GM18861 (cell line): ENCODE results near the gene PNPLA3.

ENCODE experiments used
- ATAC-seq: cut with Tn5 transposase; IDR thresholded peaks from one replicate; pipeline ENCODE4 v1.9.1; 2021; ENCODE audit not compliant: unreplicated experiment

PNPLA3 gene

GRCh38 chr22:43923631-43924464, at the start of gene PNPLA3:
TSS of gene PNPLA3 (plus strand) at chr22:43923805. CDS start at chr22:43923912, 107 bp downstream.
- ATAC-seq = no peak

- ATAC-seq = no peak
Measured at GRCh38 chr22:43876866-43877509, 46.6 kb upstream of the PNPLA3 start.

- no peak for ATAC-seq
Measured at GRCh38 chr22:43878079-43878795, 45.4 kb upstream of the PNPLA3 start.

DNA sequence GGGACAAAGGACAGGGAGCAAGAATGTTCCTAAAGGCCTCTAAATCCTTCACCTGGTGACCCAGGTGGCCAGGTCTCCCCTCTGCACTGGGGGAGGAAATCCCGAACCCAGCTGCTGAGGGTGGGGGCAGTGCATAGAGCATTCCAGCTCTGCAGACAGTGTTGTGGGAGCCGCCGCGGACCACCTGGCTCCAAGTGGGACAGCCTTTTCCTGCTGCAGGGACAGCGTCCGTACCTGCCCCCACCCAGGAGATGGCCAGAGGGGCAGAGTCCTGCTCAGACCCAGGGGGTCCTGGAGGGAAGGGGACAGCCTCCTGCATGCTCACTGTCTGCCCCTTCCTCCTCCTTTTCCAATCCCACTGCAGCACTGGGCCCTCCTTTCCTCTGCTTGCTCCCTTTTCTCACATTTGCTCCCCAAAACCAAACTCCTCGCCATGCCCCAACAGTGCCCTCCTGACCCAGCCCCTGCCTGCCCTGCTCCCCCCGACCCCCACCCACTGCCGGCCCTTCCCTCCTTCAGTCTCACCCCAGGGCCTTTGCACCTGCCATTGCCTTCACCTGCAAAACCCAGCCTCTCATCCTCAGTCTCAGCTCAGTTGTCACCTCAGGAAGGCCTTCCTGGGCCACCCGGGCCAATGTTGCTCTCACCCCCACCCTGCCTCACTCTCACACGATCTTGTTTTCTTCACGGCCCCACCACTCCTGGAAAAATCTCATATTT, 44.6 kb upstream of the PNPLA3 start:
- ATAC-seq = no peak

GRCh38 chr22:43879901-43880540, 43.6 kb upstream of the PNPLA3 start:
- no peak for ATAC-seq

- no peak for ATAC-seq
Measured at GRCh38 chr22:43880541-43880991, 43.0 kb upstream of the PNPLA3 start.

DNA sequence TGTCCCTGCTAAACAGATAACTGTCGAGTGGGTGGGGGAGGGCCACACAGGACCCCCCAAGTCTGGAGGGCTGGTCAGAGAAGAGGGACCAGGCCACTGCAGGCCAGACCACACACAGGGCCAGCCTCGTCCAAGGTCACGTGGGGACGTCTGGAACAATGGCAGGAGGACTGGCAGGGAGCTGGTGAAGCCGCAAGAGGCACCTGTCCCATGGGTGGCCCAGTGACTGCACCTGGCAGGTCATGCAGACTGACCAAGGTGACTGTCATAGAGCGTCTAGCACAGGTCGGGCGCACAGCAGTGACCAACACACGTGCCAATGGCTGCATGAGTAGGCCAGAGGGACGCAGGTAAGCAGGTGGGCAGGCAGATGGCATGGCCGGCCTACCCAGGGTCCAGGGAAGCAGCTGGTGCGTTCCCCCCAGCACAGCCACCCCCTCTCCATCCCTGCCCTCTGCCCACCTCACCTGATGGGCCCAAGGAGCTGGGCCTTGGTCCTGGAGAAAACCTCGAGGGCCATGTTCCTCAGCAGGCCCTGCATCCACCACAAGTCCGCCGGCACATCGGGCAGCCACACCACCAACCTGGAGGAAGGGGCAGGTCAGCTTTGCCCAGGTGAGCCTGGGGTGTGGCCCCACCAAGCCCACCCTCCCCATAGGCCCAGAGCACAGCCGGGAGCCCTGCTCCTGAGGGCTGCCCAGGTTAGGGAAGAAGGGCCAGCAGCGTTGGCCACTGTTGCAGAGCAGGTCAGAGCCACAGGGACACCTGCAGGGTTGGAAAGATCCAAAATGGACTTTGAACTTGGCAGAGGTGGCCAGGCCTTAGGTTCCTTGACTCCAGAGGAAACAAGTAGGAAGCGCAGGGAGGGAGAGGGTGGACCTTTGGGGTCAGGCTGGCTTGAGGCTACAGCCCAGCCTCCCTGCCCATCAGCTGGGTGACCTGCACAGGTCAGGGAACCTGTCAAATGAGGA, 42.2 kb upstream of the PNPLA3 start:
- no peak for ATAC-seq

DNA sequence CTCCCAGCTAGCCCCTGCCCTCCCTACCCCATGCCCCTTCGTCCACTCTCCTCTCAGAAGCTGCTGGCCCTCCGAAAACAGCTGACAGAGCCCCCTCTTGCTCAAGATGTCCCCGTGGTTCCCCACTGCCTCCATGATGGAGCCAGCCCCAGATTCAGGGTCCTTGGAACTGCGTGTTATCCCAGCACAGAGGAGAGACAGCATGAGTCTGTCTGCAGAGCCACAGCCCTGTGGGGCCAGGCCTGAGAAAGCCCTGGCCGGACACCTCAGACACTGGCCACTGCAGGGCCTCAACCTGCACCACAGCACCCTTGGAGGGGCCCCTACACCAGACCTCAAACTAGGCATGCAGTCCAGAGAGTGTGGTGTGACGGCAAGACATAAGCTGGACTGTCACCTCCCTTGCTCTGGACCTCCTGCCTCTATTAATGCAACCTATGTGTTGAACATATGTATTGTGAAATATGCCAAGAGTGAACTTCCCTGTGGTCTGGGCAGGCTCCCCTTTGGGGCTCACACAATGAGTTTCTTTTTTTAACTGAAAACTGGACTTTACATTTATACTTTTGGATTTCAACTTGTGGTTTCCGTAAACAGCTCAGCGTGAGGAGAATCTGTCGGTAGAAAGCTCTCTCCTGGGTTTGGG, 41.4 kb upstream of the PNPLA3 start:
- ATAC-seq = no peak

DNA sequence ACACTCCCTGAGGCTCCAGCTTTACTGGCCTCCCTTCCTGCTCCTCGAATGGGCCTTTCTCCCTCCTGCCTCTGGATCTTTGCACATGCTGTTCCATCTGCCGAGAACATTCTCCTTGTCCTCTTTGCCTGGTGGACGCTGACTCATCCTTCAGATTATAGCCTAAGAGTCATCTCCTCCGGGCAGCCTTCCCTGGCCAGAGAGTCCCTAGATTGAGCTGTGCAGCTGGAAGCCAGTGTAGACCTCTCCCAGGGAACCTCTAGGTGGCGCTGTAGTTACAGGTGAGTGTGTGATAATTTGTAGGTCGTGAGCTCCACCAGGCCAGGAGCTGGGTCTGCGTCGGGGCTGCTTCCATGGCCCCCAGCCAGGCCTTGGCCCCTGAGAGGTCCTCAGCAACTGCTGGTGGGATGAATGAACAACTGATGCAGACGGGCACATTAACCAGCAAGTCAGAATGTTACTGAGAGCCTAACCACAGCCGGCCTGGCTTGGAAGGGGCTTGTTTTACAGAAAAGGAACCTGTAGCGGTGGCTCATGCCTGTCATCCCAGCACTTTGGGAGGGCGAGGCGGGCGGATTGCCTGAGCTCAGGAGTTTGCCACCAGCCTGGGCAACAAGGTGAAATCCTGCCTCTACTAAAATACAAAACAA, 40.5 kb upstream of the PNPLA3 start:
- no peak for ATAC-seq

DNA sequence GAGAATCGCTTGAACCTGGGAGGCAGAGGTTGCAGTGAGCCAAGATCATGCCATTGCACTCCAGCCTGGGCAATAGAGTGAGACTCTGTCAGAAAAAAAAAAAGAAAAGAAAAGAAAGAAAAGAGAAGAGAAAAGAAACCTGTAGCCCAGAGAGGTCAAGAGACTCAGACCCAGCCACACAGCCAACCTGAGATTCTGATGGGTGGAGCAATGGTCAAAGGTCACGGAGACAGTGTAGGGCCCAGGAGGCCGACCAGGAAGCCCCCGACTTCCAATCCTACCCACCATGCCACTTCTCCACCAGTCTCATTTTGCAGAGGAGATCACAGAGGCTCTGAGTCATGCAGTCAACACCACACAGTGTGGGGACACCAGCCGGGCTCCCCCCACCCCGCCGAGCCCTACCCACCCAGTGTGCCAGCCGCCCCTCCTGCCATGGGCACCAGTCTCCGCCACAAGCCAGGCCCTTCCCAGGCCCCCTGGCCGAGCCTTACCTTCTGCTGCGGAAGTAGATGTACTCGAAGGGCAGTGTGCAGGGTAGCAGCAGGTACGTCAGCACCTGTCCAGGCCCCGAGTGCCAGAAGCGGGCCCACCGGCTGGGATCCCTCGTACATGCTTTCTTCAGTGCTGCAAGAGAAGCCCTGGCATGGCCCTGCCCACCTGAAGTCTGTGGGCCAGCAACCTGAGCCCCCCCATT, 39.7 kb upstream of the PNPLA3 start:
- ATAC-seq = no peak

DNA sequence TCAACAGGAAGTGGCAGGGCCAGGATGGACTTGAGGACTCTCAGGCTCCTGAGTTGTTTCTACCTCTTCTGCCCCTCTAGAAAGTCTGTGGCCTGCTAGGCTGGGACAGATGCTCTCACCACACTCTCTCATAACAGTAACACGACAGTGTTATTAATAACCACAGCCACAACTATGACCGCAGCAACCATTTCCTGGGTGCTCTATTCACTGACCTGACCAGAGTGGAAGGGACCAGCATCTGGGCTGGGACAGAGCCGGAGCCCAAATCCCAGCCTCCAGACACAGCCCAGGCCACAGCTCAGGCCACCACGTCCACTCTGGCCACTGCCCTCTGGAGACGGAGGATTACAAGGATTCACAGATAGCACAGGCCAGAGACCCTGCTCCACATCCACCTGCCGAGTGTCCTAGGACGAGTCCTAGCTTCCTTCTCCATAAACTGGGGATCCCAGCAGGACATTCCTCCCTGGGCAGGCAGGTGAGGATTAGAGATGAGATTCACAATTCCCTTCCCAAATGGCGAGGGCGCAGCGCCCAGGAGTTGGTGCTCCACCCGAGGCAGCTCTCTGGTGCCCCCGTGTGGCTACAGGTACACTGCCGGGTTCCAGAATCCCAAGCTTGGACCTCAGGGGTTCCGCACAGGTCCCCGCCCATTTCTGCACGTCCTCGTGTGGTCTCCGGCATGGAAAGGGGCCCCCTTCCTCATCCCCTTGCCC, 38.8 kb upstream of the PNPLA3 start:
- ATAC-seq = no peak

DNA sequence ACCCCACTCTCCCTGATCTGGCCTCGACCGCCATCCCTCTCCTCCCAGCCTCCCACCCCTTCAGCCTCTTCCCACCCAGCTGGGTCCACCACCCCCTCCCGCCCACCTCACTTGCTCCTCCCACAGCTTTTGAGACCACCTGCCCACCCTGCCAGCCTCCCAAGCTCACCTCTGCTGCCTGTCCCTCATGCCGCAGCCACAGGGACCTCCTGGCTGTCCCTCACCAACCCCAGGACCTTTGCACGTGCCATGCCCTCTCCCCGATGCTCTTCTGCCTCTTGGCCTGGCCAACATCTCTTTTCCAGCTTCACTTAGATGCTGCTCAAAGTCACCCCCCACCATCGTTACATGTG, 38.3 kb upstream of the PNPLA3 start:
- ATAC-seq = no peak

DNA sequence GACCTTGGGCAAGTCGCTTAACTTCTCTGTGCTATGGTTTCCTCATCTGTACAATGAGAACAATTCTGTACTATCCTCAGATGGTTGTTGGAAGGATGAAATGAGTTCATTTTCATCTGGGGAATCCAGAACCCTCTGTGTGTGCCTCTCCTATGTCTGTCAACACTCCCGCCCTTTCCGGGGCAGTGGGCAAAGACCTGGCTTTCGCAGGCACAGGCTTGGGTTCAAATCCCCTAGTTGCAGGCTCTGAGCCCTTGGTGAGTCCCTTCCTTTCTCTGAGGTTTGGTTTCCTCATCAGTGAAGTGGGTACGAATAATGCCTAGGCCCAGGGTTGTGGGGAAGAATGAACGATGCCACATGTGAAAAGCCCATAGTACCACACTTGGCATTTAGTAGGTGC, 37.8 kb upstream of the PNPLA3 start:
- no peak for ATAC-seq

DNA sequence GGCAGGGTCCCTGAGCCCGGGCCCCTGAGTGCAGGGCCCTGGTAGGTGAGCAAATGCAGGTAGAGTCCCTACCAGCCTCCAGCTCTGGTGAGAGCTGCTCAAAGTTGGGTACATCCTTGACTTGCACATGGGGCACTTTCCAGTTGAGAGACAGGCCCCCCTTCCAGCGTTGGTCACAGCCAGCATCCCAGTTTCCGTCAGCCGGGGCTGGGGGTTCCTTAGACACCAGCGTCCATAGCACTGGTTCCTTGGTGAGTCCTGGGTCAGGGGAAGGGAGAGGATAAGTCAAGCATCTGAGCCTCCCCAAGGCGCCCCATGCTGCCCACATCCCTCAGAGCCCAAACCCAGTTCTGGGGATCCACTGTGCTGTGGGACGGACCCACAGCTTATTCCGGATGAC, 37.4 kb upstream of the PNPLA3 start:
- ATAC-seq = no peak

- ATAC-seq = no peak
Measured at GRCh38 chr22:43887391-43887790, 36.2 kb upstream of the PNPLA3 start.

DNA sequence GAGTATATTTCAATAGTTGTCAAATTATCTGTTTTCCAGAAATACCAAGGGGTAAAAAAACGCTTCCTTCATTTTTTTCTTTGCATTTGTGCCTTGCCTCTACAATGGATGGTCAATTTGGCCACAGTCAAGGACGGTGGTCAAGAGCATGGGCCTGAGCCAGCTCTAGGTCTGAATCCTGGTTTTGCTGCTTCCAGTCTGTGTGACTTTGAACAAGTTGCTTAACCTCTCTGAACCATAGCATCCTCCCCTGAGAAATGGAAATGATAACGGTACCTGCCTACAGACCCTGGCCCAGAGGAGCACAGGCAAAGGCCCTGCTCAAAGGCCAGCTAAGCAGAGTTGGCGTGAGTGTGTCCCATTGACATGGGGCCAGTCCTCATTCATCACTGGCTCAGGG, 34.9 kb upstream of the PNPLA3 start:
- ATAC-seq = no peak

DNA sequence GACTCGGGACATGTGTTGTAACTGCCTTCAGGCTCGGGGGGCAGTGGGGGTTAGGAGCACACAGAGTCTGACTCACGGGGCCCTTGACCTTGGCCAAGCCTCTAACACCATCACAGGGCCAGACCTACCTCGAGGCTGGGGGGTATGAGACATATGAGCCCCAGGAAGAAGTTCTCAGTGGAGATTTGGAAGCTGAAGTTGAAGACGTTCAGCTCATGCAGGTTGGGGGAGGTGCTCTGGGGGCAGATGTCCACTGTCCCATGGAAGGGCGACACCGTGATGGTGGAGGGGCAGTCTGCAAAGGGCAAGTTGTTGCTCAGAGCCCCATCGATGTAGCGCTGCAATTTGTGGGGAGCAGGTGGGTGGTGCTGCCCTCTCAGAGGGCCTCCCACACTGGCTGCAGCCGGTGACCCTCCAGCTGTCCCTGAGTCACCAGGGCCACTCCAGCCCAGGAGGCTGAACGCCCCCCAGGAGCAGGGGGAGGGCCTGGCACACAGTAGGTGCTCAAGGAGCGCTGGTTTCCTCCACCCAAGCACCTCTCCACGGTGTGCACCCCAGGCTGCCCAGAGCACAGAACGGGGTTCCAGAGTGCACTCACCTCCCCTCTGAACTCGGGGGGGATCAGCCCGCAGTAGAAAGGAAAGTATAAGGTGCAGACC, 34.3 kb upstream of the PNPLA3 start:
- ATAC-seq = no peak
